Ectodermal cell (in vitro differentiated cells): ENCODE results near the gene ZNF283.
"Not testable (repeated sequence)": the region's sequence is repeated elsewhere in the genome, so short reads cannot be mapped to it uniquely, and the experiment has no call there.

Experiments
- H3K27ac ChIP-seq: 2 replicates; pipeline ENCODE4 v1.7.0; 2013; ENCODE audit warnings: mild to moderate bottlenecking, low read depth, low read length; ENCODE audit not compliant: insufficient read depth, poor library complexity, severe bottlenecking
- H3K27me3 ChIP-seq: 2 replicates; pipeline ENCODE4 v1.7.0; 2013; ENCODE audit warnings: mild to moderate bottlenecking, low read length; ENCODE audit not compliant: insufficient read depth, control insufficient read depth, poor library complexity, severe bottlenecking
- H3K36me3 ChIP-seq: one replicate; pipeline ENCODE4 v1.7.0; 2013; ENCODE audit warnings: low read length; ENCODE audit not compliant: control insufficient read depth, insufficient read depth
- H3K4me1 ChIP-seq: one replicate; pipeline ENCODE4 v1.7.0; 2013; ENCODE audit warnings: low read length; ENCODE audit not compliant: control insufficient read depth, insufficient read depth
- H3K4me3 ChIP-seq: 2 replicates; pipeline ENCODE4 v1.7.0; 2013; ENCODE audit warnings: low read depth, low read length, control low read depth; ENCODE audit not compliant: insufficient read depth
- H3K9me3 ChIP-seq: 2 replicates; pipeline ENCODE4 v1.7.0; 2013; ENCODE audit warnings: mild to moderate bottlenecking, low read length, moderate library complexity; ENCODE audit not compliant: control insufficient read depth
- WGBS, 2 experiments: methylation state at CpG; one replicate each; pipeline ENCODE4 v1.1.7; 2013; ENCODE audit warnings: missing lambda C conversion rate in 2 of 2; 5-methylcytosine and 5-hydroxymethylcytosine counted together

ZNF283 gene

GRCh38 chr19:43814663-43815352 is 12.3 kb upstream of the ZNF283 start:
- Histone ChIP-seq H3K27ac (no peak overlapping the region), H3K4me1 (no peaks in the 10 kb centered on the region), H3K36me3 (no peaks in the 10 kb centered on the region), H3K4me3 (no peak overlapping the region), H3K9me3 (no peaks in the 10 kb centered on the region), H3K27me3 (peaks cover 3% of the 10 kb centered on the region)
- WGBS, 2 experiments, result 86 to 87% methylated on average over 5 of the region's 5 CpGs

- not testable (repeated sequence) for H3K27ac ChIP-seq, H3K4me3 ChIP-seq, H3K27me3 ChIP-seq, H3K9me3 ChIP-seq, H3K36me3 ChIP-seq, H3K4me1 ChIP-seq
- 71 to 85% methylated on average over 1 of the region's 1 CpG for WGBS, 2 experiments
Measured at GRCh38 chr19:43817454-43817853, 9.7 kb upstream of the ZNF283 start.

DNA sequence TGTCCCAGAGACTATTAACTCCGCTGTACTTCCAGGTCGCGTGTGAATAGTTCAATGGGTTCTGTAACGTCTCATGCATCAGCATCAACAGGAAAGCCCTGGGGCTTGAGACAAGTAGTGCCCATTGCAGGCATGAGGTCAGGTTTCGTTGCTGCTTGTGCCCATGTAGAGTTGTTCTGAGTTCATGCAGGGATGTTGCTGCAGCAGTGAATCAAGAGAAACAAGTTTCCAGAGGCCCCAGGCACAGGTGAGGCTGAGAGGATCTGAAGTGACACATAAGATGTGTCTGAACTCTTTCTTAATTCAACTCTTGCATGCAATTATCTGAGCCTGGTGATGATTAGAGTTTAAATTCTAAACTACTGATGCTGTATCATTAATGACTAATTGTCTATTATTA is 8.6 kb upstream of the ZNF283 start:
- Histone ChIP-seq H3K27me3 (no peaks in the 10 kb centered on the region), H3K36me3 (no peaks in the 10 kb centered on the region), H3K4me3 (no peak overlapping the region), H3K4me1 (no peaks in the 10 kb centered on the region), H3K27ac (no peak overlapping the region), H3K9me3 (no peaks in the 10 kb centered on the region)
- WGBS, 2 experiments, result 80 to 82% methylated on average over 5 of the region's 5 CpGs

DNA sequence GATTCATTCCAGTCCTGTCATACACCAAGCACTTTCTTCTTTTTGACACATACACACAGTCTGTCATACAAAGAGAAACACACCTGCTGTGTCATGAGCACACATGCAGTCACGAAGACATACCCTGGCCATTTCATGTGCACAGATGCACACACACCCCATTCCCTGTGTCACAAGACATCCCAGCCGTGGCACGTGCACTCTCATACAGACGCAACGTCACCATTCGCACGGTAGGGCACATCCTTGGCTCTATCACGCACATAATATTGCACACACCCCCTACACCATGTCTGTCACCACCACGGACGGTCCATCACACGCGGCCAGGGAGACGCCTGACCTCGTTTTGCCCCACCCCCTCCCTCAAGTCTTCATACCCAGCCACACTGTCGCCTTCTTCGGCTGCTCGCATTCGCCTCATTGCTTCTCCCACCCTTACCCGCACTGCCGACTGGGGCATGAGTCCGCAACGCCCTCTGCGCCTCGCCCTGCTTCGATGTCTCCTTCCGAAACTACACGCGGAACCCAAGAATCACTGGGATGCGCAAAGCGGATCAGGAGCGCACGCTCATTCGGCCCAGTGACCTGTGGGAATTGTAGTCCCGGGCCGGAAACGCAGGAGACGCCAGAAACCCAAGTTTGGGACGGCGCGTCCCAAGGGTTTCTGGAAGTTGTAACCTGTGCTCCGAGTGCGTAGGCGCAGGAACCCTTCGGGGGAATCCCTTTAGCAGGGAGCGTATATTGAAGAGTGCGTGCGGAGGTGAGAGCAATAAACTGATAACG is 6.8 kb upstream of the ZNF283 start:
- H3K36me3 ChIP-seq, result no peaks in the 10 kb centered on the region
- WGBS, 2 experiments, result 86 to 88% methylated on average over 48 of the region's 48 CpGs
- H3K4me1 ChIP-seq, result no peaks in the 10 kb centered on the region
- H3K27ac ChIP-seq, result no peak overlapping the region
- H3K9me3 ChIP-seq, result no peaks in the 10 kb centered on the region
- H3K4me3 ChIP-seq, result no peak overlapping the region
- no peaks in the 10 kb centered on the region for H3K27me3 ChIP-seq

DNA sequence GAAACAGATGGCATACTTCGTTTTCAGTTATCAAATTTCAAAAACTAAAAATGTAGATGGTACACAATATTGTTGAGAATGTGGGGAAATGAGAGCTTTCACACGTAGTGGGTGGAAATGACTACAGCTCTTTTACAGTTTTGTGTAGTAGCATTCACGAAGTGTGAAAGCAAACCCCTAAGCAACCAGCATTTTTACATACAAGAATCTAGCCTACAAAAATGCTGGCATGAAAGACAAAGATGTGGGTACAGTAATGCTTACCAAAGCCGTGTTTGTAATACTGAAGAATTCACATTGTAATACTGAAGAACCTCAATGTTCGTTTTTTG is 6.3 kb upstream of the ZNF283 start:
- Histone ChIP-seq H3K9me3 (no peaks in the 10 kb centered on the region), H3K27ac (no peak overlapping the region), H3K4me1 (no peaks in the 10 kb centered on the region), H3K27me3 (no peaks in the 10 kb centered on the region), H3K36me3 (no peaks in the 10 kb centered on the region), H3K4me3 (no peak overlapping the region)
- whole genome bisulfite sequencing, 2 experiments, result 71 to 78% methylated on average over 5 of the region's 5 CpGs

DNA sequence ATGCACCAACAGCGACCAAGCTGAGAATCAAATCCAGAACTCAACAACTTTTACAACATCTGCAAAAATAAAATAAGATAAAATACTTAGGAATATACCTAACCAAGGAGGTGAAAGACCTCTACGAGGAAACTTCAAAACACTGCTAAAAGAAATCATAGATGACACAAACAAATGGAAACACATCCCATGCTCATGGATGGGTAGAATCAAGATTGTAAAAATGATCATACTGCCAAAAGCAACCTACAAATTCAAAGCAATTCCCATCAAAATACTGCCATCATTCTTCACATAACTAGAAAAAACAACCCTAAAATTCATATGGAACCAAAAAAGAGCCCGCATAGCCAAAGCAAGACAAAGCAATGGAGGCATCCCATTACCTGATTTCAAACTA is 3.3 kb upstream of the ZNF283 start:
- not testable (repeated sequence) for H3K27ac ChIP-seq, H3K36me3 ChIP-seq, H3K4me3 ChIP-seq, H3K27me3 ChIP-seq, H3K4me1 ChIP-seq, H3K9me3 ChIP-seq
- 73 to 83% methylated on average over 3 of the region's 3 CpGs for WGBS, 2 experiments

DNA sequence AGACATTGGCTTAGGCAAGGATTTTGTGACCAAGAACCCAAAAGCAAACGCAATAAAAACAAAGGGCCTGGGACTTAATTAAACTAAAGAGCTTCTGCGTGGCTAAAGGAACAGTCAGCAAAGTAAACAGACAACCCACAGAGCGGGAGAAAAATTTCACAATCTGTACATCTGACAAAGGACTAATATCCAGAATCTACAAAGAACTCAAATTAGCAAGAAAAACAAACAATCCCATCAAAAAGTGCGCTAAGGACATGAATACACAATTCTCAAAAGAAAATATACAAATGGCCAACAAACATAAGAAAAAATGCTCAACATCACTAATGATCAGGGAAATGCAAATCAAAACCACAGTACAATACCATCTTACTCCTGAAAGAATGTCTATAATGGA is 2.5 kb upstream of the ZNF283 start:
- 73% methylated on average over 4 of the region's 4 CpGs for WGBS, 2 experiments
- not testable (repeated sequence) for H3K36me3 ChIP-seq, H3K27me3 ChIP-seq, H3K9me3 ChIP-seq, H3K4me1 ChIP-seq, H3K4me3 ChIP-seq, H3K27ac ChIP-seq

DNA sequence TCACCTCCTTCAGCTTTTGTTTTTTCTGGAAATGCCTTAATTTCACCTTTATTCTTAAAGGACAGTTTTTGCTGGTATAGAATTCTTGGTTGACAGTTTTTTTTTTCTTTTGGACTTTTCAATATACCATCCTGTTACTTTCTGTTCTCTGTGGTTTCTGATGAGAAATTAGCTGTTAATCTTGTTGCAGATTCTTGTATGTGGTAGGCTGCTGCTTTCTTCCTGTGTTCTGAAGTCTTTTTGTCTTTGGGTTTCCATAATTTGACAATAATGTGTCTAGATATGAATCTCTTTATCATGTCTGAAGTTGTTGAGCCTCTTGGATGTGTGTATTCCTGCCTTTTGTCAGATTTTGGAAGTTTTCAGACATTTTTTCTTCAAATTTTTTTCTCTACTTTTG is 12.0 kb downstream of the ZNF283 start:
- Histone ChIP-seq H3K4me1 (no peaks in the 10 kb centered on the region), H3K36me3 (peaks cover 66% of the 10 kb centered on the region), H3K4me3 (no peak overlapping the region), H3K27me3 (no peaks in the 10 kb centered on the region), H3K9me3 (peaks cover 5% of the 10 kb centered on the region), H3K27ac (no peak overlapping the region)

- WGBS, 2 experiments, result 73 to 83% methylated on average over 2 of the region's 2 CpGs
- no peaks in the 10 kb centered on the region for H3K4me1 ChIP-seq
- H3K27ac ChIP-seq, result no peak overlapping the region
- no peaks in the 10 kb centered on the region for H3K27me3 ChIP-seq
- no peak overlapping the region for H3K4me3 ChIP-seq
- H3K36me3 ChIP-seq, result peaks cover 59% of the 10 kb centered on the region
- peaks cover 5% of the 10 kb centered on the region for H3K9me3 ChIP-seq
Measured at GRCh38 chr19:43842007-43842406, 14.9 kb downstream of the ZNF283 start.

GRCh38 chr19:43847246-43847645 is 20.1 kb downstream of the ZNF283 start:
- H3K36me3 ChIP-seq, result peaks cover 36% of the 10 kb centered on the region
- H3K27me3 ChIP-seq, result no peaks in the 10 kb centered on the region
- WGBS, 2 experiments, result 91% methylated on average over 1 of the region's 1 CpG; no CpG with 5 or more reads in 1 of the 2 experiments
- H3K4me1 ChIP-seq, result no peaks in the 10 kb centered on the region
- peaks cover 4% of the 10 kb centered on the region for H3K9me3 ChIP-seq
- H3K27ac ChIP-seq, result no peak overlapping the region
- H3K4me3 ChIP-seq, result no peak overlapping the region
